HG02840 (cell line): ENCODE measurements around the gene CDC42BPG.

Experiments used
- ATAC-seq: cut with Tn5 transposase; IDR thresholded peaks from one replicate; pipeline ENCODE4 v1.9.1; 2021; ENCODE audit warnings: mild to moderate bottlenecking, moderate library complexity, moderate number of reproducible peaks; ENCODE audit not compliant: unreplicated experiment, low FRiP score

The CDC42BPG gene

DNA sequence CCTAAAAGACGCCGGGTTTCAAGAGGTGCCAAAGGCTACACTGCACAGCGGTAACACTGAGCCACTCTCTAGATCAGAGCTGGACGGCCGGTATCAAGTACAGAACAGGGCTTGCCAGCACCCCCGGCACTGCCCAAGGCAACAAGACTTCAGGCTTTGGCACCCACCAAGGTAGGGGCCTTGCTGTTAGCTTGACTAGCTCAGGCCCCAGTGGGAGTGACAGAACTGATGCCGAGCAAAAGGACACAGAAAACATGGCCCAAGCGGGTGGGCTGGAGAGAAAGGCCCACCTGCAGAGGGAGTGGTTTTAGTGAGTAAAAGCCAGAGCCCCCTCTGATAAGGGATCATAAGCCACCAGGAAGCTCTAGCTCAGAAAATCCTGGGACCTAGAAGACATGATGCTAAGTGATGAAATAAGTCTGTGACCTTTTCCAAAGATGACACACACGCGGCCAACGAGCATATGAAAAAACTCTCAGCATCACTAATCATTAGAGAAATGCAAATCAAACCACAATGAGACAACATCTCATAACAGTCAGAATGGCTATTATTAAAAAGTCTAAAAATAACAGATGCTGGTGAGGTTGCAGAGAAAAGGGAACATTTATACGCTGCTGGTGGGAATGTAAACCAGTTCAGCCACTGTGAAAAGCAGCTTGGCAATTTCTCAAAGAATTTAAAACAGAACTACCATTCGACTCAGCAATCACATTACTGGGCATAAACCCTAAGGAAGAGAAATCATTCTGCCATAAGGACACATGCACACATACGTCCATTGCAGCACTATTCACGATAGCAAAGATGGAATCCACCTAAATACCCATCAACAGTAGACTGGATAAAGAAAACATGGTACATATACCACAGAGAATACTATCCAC, 21.1 kb upstream of the CDC42BPG start:
- peak; percentile 40 for ATAC-seq

DNA sequence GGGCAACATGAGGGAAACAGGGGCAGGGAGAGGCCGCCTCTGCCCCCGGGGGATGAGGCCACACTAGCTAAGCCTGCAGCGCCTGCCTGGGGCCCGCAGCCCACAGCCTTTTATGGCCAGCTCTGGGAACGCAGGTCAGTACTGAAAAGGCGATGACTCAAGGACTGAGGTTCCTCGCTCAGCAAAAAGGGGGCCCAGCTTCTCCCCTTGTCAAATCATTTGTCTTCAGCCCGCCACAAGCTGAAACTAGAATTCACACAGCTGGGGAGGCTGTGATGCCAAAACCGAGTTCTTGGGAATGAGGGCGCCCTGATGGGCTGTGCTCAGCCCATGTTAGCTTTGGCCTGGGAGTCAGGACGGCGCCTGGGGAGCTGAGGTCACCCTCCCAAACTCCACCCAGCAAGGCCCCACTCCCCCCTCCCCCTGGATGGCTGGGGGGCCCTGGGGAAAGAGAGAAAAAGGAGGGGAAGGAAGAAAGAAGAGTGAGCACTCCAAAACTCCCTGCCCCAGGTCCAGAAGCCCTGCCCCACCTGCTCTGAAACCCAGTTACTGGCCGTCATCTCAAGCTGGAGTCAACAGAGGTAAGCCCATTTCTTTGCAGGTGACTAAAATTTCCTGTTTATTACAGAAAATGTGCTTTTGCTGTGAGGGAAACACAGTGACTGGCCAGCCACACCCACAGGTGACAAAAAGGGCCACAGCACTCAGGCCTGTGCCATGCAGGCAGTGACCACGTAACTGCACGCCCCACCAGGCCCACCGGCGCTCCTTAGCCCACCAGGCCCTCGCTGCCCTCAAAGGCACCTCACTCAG, 20.2 kb upstream of the CDC42BPG start:
- ATAC-seq: peak; percentile 11

DNA sequence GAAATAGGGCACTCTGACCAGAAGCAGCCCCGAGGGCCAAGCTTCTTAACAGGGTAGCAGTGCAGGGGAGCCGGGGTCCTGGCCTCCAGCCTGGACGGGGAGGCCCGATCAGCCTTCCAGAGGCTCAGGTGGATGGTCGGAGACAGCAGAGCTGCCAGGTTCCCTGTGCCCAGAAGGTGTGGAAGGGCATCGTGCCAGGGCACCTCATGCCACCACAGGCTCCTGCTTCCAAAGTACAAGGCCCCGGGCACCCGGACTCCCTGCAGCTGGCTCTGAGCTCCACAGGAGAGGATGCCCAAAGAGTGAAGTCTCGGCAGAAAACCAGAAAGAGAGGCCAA, 19.7 kb upstream of the CDC42BPG start:
- no peak for ATAC-seq

DNA sequence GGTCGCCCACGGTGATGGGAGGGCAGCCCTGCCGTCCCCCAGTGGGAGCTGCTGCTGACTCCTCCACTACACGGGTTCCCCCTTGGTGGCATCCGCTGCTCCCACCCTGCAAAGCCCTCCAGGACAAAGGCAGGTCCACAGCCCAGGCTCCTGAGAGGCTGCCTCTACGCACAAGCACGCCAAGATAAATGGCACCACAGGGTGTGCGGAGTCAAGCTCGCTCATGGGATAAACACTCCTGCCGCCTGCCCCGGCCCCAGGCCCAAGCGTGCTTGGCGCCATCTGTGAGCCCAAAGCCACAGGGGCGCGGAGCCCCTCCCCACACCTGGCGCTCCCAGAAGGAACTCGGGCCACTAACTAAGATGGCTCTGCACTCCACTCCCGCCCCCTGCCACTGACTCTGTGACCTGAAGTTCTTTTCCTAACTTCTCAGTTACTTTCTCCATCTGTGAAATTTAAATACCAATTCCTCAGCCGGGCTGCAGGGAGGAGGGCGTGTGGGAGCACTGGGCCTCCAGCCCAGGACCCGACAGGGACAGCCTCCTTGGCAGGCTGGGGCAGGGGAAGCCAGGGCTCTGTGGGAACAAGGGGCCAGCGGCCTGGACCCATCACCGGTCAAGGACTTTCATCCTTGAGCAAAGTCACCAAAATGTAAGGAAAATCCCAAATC, 19.1 kb upstream of the CDC42BPG start:
- ATAC-seq: no peak

DNA sequence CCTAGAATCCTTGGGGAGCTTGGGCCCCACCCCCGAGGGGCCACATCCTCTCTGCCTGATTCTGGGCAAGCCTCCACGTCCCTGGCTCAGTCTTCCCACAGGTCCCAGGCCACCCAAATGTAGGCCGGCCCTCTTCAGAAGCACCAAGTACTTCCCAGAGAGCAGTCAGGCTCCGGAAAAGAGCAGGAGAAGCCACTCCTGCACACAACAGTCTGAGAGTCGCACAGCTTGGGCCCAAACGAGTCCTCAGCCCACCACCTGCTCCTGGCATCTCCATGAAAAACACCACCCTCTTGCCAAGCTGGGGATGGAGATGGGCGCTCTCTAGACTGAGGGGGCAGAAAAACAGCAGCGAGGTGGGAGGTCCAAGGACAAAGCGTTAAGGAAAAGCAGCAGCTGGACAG, 18.5 kb upstream of the CDC42BPG start:
- ATAC-seq: no peak

DNA sequence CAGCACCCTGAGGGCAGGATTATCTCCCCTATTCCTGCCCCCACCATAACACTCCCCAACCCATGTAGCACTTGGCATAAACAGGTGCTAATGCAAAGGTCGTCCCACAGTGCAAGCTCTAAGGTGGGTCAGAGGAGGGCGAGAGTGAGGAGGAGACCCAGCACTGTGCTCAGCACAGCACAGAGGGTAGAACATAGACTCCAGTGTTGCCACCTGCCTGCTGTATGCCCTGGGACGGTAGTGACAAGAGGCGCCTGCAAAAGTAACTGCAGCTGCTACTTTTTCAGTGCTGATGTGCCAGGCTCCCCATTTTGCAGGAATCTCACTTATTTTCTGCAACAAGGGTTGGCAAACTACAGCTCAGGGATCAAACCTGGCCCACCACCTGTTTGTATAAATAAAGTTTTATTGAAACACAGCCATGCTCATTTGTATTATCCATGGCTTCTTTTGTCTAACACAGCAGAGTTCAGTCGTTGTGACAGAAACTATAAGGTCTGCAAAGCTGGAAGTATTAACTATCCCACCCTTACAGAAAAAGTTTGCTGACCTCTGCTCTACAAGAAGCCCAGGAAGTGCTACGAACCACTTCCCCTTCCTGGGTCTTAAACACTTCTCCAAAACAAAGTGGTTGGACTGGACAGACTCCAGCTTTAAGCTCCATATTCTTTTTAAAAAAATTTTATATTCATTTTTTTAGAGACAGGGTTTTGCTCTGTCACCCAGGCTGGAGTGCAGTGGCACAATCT, 16.9 kb upstream of the CDC42BPG start:
- ATAC-seq: no peak

DNA sequence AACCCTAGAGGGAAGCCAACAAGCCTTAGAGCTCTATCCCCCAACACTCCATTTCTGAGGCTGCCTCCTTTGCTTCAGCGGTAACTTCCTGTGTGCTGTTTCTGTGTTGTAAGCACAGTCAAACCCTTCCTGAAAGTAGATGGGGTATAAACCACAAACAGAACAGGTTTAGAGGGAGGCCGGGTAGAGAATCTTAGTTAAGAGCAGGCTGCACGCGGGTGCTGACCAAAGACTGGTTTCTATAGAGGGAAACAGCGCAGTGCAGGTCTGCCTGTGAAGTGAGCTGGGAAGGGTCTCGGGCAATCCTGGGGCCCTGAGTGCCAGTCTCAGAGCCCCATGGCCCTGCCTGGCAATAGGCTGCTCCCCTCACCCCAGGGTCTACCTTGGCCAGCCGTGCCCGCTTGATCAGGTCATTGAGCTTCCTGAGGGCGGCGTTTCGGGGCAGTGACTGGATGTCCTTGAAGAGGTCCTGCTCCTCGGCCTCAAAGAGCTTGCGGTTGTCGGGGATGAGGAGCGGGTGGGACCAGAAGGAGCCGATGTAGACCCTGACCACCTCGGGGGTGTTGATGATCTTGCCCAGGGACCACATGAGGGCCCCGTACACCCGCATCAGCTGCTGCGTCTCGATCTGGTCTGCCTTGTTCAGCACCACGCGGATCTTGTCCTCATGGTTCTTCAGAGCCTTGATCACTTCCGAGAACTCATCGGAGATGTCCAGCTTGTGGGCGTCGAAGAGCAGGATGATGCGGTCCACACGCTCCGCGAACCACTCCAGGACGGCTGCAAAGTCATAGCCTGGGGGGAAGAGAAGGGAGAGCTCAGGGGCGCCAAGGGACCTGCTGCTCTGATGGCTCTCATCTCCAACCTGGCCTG, 15.3 kb upstream of the CDC42BPG start:
- ATAC-seq: peak; percentile 70

DNA sequence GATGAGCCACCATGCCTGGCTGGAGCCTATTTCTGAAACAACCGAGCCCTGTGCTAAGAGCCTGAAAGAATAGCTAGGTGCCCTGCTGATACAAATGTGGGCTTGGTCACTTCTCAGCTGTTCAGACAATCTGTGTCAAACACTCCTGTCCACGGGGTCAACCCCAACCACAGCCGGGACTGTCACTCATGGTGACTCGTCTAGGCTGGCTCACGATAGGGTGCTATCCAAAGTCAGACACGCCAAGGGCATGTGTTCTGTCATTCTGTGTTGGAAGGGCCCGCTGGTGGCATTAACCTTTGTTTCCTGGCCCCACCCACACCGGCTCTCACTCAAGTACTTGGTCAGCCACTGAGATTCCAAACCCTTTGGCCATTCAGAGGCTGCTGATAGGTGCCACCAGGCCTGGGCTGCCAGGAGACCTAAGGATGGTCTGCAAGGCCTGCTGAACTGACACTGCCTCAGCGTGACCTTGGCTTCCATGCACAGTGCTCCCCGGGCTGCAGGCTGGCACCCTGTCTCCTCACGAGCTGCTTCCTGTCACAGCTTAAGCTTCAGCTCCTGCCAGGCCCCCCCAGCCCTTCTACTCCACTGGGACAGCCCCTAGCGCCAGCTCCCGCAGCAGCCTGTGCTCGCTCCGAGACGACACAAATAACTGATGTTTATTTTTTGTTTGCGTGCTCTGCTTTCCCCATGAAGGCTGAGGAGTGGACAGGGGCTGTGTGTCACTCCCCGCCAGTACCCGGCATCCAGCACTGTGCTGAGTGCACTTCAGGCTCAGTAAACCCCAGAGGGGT, 14.2 kb upstream of the CDC42BPG start:
- ATAC-seq: peak; percentile 8

DNA sequence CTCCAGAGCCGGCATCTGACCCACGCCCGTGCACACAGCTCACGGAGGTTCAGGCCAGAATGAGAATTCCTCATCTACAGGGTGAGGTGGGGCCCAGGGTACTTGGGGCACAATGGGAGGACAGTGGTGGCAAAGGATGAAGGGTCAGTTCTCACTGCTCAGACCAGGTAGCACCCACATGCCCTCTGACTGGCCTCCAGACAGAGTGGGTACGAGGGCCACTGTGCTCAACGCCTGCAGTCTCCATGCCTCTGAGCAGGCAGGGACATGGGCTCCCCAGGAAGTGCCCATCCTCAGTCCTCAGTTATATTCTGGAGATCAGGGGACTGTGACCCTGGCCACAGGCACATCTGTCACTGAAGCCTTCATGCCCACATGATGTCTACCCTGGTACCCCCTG, 13.0 kb upstream of the CDC42BPG start:
- no peak for ATAC-seq

DNA sequence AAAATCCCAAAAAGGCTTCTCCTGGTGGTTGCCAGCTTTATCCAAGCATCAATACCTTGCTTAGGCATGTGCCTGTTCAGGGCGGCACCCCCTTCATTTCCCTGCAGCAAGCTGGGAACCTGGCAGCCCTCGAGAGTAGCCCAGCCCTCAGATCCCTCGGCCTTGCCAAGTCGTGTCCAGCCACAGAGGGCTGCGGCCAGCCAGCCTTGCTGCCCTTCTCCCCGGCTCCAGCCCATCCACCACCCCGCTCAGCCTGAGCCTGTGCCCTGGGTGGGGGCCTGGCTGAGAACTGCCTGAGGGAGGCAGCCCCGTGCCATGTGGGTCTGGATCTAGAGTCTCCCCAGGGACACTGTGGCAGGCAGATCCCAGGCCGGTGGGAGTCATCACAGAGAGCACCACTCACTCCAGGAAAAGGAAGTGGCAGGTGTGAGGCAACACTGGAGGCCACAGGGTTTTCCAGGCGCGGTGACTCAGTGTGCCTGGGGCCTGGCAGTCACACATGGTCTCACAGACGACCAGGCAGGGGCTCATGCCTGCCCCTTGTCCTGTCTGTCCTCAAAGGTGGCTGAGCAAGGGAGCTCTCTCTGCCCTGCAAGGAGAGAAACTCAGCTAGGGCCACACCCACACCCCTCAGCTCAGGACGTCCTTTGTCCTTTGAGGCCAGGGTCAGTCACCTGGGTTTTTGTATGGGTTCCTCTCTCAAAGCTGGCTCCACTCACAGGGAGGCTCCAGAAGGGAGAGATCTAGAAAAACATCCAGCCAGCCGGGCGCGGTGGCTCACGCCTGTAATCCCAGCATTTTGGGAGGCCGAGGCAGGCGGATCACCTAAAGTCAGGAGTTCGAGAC, 12.2 kb upstream of the CDC42BPG start:
- no peak for ATAC-seq

DNA sequence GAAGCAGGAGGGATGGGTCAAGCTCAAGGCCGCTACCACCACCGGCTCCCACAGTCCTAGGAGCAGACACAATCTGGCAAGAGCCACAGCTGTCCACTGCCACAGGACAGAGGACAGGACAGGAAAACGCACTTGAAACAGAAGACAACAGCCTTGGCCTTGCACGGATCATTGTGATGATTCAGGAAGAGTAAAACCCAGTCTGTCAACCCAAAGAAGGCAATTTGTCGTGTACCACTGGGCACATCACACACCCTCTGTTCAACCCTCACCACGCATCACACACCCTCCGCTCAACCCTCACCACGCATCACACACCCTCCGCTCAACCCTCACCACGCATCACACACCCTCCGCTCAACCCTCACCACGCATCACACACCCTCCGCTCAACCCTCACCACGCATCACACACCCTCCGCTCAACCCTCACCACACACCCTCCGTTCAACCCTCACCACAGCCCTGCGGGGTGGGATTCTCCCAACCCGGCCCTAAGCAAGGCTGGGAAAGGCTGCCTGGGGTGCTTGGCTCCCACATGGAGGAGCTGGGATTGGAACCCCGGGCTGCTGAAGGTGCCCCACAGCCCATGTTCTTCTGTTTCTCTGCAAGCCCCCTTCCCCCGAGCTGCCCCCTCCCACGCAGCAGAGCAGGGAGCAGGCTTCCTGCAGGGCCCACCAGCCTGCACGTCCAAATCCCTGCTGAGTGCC, 11.3 kb upstream of the CDC42BPG start:
- no peak for ATAC-seq

DNA sequence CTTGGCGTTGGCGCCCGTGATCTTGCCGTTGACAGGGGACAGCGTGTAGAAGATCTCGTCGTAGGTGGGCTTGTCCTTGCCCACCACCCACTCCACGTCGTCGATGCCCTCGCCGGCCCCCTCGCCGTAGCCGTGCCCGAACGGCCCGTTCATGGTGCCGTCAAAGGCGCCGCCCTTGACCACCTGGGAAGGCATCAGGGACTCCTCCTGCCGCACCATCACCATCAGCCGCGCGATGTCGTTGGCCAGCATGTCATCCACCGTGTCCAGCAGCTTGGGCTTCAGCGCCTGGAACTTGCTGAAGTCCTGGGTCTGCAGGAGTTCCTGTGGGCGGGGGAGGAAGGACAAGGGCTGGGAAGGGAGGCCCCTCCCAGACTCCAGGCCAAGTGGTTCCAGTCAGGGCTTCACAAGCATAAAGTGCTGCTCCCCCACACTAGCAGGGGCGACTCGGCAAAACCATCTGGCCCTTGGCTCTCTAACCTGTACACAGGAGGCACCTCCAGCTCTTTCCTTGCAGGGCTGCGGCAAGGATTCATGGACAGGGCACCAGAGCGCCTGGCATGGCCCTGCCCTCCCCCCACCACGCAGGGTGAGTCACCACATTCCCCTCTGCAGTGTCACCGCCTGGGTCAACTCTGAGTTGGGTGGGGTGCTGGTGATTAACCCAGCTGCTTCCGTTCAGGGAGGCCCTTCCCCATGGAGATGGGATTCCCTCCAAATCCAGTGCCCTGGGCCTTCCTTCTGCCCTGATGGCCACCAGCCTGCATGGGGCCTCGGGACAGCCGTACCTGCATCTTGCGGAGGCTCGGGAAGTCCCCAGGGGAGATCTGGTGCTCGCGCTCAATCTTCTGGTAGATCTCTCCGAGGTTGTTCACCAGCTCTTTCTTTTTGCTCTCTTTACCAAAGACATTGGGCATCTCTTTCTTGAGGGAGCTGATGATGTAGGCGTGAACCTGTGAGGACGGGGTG, 10.4 kb upstream of the CDC42BPG start:
- no peak for ATAC-seq

DNA sequence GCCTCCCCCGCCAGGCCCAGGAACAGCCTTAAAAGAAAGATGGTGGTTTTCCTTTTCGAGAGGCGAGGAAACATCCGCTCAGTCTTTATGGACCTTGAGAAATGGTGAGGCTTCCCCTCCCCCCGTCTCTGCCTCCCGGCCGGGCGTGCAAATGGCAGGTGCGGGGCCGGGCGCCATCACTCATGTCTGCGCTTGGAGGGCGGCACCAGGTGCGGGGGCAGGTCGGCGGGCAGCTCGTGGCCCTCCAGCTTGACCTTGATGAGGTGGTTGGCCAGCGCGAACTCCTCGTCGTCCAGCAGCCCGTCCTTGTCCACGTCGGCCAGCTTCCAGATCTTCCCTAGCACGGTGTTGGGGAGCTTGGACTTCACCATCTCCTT, 9.7 kb upstream of the CDC42BPG start:
- no peak for ATAC-seq

DNA sequence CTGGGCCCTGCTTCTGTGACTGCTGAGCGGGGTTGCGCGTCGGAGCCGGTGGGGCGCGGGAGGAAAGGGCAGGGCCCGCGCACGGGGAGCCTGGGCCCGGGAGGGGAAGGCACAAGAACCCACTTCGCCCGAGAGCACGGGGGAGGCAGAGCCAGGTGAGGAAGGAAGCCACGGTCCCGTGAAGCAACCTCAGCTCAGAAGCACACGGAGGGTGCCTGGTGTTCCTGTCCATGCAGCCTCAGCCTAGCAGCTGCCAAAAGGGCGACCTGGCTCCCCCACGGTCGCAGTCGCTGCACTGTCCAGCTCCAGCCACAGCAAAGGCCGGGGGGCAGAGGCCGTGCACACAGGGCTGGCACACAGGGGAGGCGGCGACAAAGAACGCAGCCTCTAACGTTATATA, 9.3 kb upstream of the CDC42BPG start:
- ATAC-seq: no peak

DNA sequence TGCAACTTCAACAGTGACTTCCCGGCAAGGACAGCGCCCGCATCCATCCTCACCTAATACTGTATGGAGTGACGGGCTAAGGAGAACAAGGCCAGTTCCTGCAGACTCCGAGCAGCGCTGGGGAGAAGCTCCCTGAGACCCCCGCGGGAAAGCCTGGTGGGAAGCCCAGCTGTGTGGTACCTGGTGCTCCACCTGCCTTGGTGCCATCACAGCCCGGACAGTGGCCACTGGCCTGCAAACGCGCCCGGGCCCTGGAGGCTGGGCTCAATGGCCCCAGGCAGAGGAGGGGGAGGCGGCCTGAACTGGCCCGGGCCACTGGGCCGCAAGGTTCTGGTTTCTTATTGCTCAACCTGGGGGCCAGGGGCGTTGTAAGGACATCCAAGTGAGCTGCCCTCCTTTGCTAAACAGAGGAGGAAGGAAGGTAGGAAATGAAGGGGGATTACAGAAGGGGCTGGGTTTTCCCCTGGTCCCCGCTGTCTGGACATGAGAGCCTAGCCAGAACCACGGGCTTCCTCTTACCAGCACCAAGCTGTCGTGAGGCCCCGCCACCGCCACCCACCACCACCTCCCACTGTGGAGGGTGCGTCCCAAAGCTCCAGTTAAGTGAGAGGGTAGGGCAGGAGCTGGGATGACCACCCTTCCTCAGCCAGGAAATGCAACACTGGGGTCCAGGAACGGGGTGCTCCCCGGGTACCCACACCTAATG, 8.5 kb upstream of the CDC42BPG start:
- ATAC-seq: no peak
